Mesenteric fat pad (tissue), 1 donor: ENCODE data around the gene RFX8. TPM values are rescaled to one million over a fixed set of nuclear protein-coding genes. Genes with fewer than 3 reads are reported as not detected.

ENCODE experiments used
- DNase-seq: peaks from one replicate; pipeline ENCODE4 v3.0.0-alpha.2; 2020; ENCODE audit warnings: low spot score
- total RNA-seq: library from RNA; stranded (reverse); fragmentation: NEBNext Ultra II Directional; extraction: Animal tissue kit (Norgen Biotek cat#: 25700); gene quantifications from one replicate; pipeline ENCODE4 v1.2.1, GENCODE V29; 2021
- donor health status: DM: yes; HTN: yes; CAD: no.

Gene RFX8
- total RNA-seq, 1 donor from 2014 or later, result 0.16 TPM

- no peak for DNase-seq
Measured at GRCh38 chr2:101383016-101383541, 91.8 kb downstream of the RFX8 start.

DNA sequence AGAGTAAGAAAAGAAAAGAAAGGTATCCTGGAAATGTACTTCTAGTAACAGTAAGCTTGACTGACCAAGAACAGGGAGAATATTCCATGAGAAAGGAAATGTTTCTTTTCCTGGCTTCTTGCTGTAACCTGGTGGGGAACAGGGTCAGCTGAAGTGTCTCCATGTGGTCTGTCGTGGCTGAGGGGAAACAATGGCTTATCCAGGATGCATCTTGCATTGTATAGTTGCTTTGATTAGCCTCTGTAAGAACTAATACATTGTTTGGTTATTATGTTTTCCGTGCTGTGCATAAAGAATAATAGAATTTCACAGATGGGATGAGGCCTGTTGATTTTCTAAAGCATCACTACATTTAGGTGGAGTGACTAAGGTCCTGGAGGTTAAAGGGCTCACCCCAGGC, 92.5 kb downstream of the RFX8 start:
- no peak for DNase-seq

DNA sequence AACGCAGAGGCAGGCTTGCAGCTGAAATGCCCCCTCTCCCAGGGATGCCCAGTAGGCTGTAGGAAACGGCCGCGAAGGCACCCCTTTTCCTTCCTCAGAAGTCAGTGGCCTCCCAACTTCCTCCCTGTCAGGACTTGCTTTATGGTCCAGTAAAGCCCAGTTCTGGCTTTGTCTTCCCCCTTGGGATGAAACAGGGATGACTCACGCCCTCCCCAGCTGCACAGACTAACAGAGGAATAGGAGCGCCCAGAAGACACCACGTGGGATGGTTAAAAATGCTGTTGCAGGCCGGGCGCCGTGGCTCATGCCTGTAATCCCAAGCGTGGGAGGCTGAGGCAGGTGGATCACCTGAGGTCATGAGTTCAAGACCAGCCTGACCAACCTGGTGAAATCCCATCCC, 94.5 kb downstream of the RFX8 start:
- no peak for DNase-seq

- DNase-seq, result no peak
Measured at GRCh38 chr2:101379091-101379490, 95.8 kb downstream of the RFX8 start.

DNA sequence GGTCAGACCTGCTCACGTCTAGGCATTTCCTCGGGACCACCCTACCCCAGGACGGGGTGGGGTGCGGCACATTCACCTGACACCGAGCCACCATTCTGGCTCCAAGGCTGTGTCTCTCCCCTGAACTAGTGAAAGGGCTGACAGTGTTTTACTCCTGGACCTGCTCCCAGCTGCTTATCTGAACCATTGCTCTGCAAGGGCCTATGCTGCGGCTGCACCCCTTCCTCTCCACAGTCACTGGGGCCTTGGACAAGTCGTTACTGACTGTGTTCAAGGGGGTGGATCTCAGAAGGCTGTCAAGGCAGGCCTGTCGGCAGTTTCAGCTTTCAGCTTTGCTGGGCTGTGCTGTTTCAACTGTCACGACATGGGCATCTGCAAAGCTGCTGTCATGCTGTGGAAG, 99.3 kb downstream of the RFX8 start:
- DNase-seq, result no peak

DNA sequence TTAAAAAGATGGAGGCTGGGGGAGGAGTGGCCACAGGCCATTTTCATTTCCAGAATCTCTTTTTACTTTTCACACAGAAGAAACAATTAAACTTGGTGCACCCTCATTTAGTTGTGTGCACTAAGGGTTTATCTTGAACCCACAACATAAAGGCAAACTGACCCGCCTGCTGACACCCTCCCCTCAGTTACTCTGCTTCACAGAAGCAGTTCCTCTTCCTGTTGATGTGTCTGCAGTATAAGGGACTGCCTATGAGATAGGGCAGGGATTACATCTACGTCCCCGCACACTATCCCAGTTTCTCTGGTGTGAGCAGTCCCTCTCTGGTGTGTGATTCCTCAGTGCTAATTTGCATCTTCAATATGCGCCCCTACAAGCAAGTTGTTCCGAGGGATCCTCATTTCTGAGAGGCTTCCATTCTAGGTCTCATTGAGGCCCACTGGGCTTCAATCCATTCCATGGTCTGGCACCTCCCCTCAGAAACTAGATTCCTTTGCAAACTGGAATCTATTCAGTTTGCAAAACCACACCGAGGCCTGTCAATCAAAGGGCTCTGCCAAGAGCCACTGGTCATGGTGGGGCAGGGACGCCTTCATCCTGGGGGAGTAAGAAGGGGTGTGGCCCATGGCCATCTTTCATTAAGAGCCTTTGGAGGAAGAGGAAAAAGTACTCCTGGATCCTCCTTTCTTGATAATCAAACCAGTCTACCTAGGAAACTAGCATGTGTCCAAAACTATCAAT, 99.9 kb downstream of the RFX8 start:
- DNase-seq, result no peak

GRCh38 chr2:101372792-101373191, 102.1 kb downstream of the RFX8 start:
- no peak for DNase-seq

- no peak for DNase-seq
Measured at GRCh38 chr2:101371636-101372035, 103.3 kb downstream of the RFX8 start.

DNA sequence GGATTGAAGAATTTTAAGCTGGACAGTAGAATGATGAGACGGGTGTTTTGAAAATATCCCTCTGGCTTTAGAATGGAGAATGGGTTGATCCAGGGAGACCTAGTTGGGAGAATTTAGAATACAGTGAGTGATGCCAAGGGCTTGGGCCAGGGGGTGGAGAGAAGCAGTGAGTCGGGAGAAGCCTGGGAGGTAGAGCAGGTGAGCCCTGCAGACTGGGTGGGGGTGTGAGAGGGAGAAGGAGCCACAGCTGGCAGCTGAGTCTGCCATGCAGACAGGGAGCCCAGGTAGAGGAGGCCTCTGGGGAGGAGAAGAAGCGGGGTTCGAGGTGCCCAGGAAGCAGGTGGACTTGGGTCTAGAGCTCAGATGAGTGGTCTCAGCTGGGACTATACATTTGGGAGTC, 105.8 kb downstream of the RFX8 start:
- no peak for DNase-seq

DNA sequence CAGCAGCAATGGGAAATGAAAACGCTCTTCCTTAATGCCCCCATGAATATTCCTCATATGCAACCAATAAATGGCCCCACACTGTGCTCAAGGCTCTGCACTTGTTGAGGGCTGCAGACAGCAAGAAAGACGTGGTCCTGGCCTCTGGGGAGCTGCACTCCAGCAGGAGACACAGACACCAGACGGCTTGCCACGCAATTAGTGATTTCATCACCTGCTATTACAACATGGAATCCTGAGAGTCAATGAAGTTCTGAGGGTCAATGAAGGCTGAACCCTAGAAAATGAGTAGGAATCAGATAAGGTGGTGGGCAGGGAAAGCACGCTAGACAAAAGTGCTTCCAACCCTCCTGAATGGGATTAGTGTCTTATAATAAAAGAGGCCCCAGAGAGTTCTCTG, 106.5 kb downstream of the RFX8 start:
- no peak for DNase-seq

DNA sequence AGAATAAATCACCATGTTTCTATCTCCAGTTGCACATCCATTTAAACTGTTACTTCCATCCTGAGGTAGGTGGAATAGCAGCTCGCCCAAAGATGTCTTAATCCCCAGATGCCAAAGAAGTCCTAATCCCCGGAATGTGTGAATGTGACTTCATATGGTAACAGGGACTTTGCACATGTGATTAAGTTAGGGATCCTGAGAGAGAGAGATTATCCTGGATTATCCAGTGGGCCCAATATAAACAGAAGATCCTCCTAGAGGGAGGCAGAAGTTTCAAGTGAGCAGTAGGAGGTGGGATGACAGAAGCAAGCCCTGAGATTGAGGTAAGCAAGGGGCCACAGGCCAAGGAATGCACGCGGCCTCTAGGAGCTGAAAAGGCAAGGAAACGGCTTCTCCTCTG, 107.4 kb downstream of the RFX8 start:
- no peak for DNase-seq

GRCh38 chr2:101364878-101365277, 110.0 kb downstream of the RFX8 start:
- no peak for DNase-seq

DNA sequence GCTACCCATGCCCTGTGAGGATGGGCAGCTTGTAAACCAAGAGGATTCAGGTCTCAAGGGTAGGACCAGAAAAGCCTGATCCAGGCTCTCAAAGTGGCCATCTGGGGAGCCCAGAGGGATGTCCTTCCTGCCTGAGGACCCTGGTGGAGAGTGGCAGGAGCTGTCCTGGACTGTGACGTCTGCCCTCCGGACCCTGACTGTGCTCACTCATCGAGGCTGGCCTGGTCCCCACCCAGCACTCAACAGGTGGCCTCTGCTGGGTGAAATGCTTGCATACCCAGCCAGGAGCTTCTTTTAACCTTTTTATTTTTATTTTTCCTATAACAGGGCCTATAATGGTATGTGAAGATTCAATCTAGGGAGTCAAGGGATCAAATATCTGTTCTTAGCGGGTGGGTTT, 112.1 kb downstream of the RFX8 start:
- DNase-seq, result no peak

DNA sequence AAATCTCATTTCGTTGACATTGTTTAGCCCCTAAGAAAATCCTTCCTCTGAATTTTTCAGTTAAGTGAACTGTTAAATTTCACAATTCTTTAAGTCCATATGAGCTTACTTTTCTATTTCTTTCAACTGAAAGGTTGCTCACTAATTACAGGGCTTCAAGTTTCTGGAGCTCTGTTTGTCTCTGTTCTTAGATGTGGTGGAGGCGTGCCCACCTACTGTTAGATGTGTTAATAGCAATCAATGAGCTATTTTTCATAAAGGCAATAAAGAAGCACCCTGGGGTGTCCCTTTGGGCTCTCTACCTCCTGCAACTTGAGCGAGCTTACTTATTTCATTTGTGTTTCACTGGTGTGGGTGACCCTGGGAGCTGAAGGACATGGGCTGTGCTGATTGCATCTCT, 112.6 kb downstream of the RFX8 start:
- no peak for DNase-seq

DNA sequence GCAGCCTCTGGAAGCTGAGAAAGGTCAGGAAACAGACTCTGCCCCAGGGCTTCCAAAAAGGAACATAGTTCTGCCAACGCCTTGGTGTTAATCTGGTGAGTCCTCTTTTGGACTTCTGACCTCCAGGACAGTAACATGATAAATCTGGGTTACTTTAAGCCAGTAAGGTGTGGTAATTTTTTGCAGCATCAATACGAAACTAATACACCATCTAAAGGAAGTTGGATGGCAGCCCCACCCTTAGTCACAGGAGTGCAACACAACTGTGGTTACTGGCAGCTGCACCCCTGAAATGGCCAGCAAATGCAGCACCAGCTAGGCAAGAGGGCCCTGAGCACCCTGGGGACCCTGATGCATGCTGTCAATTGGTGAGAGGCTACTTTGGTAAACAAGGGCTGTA, 113.4 kb downstream of the RFX8 start:
- DNase-seq, result no peak

DNA sequence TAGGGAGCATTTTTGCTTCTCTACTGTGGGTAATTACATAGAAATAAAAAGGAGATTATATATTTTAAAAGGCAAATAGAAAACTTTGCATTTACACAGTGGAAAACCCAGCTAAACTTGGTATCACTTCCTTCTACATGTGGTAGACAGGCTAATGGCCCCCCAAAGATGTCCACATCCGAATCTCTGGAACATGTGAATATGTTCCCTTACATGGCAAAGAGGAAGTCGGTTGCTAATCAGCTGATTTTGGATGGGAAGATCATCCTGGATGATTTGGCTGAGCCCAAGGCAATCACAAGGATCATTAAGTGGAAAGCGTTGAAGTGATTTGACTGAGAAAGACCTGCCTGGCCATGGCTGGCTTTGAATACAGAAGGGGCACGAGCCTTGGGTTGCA, 113.8 kb downstream of the RFX8 start:
- no peak for DNase-seq

GRCh38 chr2:101360232-101360631, 114.7 kb downstream of the RFX8 start:
- no peak for DNase-seq

GRCh38 chr2:101359410-101359954, 115.4 kb downstream of the RFX8 start:
- DNase-seq, result no peak

- DNase-seq, result no peak
Measured at GRCh38 chr2:101357376-101357775, 117.5 kb downstream of the RFX8 start.

- DNase-seq, result no peak
Measured at GRCh38 chr2:101356521-101356920, 118.4 kb downstream of the RFX8 start.

DNA sequence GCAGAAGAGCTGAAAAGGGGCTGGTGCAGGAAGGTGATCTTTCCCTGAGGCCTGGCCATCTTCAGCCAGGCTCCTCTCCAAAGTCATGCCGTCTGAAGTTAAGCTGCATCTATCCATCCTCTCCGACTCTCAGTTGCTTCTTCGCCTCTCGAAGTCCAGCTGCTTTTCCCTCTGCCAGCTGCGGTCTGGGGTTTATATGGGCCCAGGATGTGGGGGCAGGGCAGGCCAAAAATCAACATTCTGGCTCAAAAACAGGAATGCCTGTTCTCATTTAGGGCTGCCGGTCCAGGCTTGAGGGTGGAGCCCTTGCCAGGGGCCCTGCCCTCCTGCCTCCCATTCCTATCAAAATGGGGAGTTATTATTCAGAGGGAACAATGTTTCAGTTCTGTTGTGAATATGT, 118.9 kb downstream of the RFX8 start:
- no peak for DNase-seq

- no peak for DNase-seq
Measured at GRCh38 chr2:101355401-101356054, 119.4 kb downstream of the RFX8 start.
